Activated CD8-positive, alpha-beta memory T cell treated with anti-CD3 and anti-CD28 coated beads for 4 hours (primary cell): ENCODE results near the gene OR5AU1.
"Not testable (repeated sequence)": the region's sequence is repeated elsewhere in the genome, so short reads cannot be mapped to it uniquely, and the experiment has no call there.

Experiments used
- DNase-seq, 2 donors: peaks; one replicate each; pipeline ENCODE4 v3.0.0-alpha.2; 2020; ENCODE audit warnings: low read depth in 2 of 2

OR5AU1 gene

GRCh38 chr14:21171128-21171527 is 15.3 kb upstream of the OR5AU1 start:
- DNase-seq, result no peak

GRCh38 chr14:21169573-21169972 is 13.7 kb upstream of the OR5AU1 start:
- no peak for DNase-seq

GRCh38 chr14:21168055-21168454 is 12.2 kb upstream of the OR5AU1 start:
- DNase-seq, result no peak

- DNase-seq, result not testable (repeated sequence)
These were observed 9.8 kb upstream of the OR5AU1 start for GRCh38 chr14:21165670-21166069.

GRCh38 chr14:21165002-21165605 is 9.2 kb upstream of the OR5AU1 start:
- DNase-seq, result not testable (repeated sequence)

- no peak for DNase-seq
These were observed 8.0 kb upstream of the OR5AU1 start for GRCh38 chr14:21163871-21164291.

GRCh38 chr14:21162081-21162480 is 6.2 kb upstream of the OR5AU1 start:
- DNase-seq, result no peak

- no peak for DNase-seq
These were observed 4.3 kb upstream of the OR5AU1 start for GRCh38 chr14:21160061-21160610.

- DNase-seq, result not testable (repeated sequence)
These were observed 2.3 kb upstream of the OR5AU1 start for GRCh38 chr14:21158175-21158574.

- DNase-seq, result no peak
These were observed 6.1 kb downstream of the OR5AU1 start for GRCh38 chr14:21149641-21150367.

- DNase-seq, result no peak
These were observed 10.4 kb downstream of the OR5AU1 start for GRCh38 chr14:21145437-21145836.

- no peak for DNase-seq
These were observed 13.5 kb downstream of the OR5AU1 start for GRCh38 chr14:21142357-21142756.

- no peak for DNase-seq
These were observed 19.8 kb downstream of the OR5AU1 start for GRCh38 chr14:21136024-21136423.

- DNase-seq, result no peak
These were observed 22.0 kb downstream of the OR5AU1 start for GRCh38 chr14:21133901-21134300.

GRCh38 chr14:21123429-21123828 is 32.4 kb downstream of the OR5AU1 start:
- DNase-seq, result no peak

GRCh38 chr14:21121122-21121521 is 34.7 kb downstream of the OR5AU1 start:
- DNase-seq, result no peak

- no peak for DNase-seq
These were observed 35.2 kb downstream of the OR5AU1 start for GRCh38 chr14:21120686-21121085.

GRCh38 chr14:21118933-21119332 is 36.9 kb downstream of the OR5AU1 start:
- no peak for DNase-seq

- DNase-seq, result no peak
These were observed 42.5 kb downstream of the OR5AU1 start for GRCh38 chr14:21113369-21113768.

- no peak for DNase-seq
These were observed 43.6 kb downstream of the OR5AU1 start for GRCh38 chr14:21112255-21112654.

GRCh38 chr14:21109377-21110138 is 46.3 kb downstream of the OR5AU1 start:
- DNase-seq, result no peak

GRCh38 chr14:21108791-21109190 is 47.1 kb downstream of the OR5AU1 start:
- DNase-seq, result no peak
